GM23248 (cell line): ENCODE measurements around the gene ADAMTS14.

Experiments used
- EZH2 ChIP-seq: fragments of 200-600 bp; sonication (generic); IDR thresholded peaks from 2 replicates; pipeline ENCODE4 v1.6.1; 2018; ENCODE audit warnings: antibody characterized with exemption, mild to moderate bottlenecking; ENCODE audit not compliant: insufficient read depth, poor library complexity, severe bottlenecking
- EZH2phosphoT487 ChIP-seq: fragments of 200-600 bp; sonication (generic); IDR thresholded peaks from 2 replicates; pipeline ENCODE4 v1.6.1; 2018; ENCODE audit warnings: antibody characterized with exemption, moderate library complexity, mild to moderate bottlenecking, low read depth; ENCODE audit not compliant: insufficient read depth

DNA sequence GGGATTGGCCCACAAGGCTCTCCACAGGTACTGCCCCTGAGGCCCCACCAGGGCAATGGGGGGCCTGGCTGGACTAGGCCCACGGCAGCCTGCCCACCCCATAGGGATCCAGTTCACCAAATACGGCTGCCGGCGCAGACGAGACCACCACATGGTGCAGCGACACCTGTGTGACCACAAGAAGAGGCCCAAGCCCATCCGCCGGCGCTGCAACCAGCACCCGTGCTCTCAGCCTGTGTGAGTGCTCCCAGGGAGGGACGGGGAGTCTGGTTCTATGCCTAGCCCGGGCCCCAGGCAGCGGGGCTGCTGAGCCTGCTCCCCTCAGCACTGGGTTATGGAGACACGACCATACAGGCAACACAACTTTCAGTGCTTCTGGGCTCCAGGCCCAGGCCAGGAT is 79.7 kb downstream of the ADAMTS14 start:
- TF ChIP-seq EZH2: no peak
- no peak for TF ChIP-seq EZH2phosphoT487
